SK-N-SH (cell line): ENCODE results near the gene WDFY1. TPM values are rescaled to one million over a fixed set of nuclear protein-coding genes. Genes with fewer than 3 reads are reported as not detected.

Source experiments
- CTCF ChIA-PET: fragments of 300-600, 350-600 bp; formaldehyde crosslinking; extraction: SDS; loops from one replicate; lab custom pipeline; 2021; lab: Yijun Ruan, JAX
- POLR2A ChIA-PET: fragments of 350-600 bp; sonication (Branson Sonifier 250); formaldehyde crosslinking; extraction: SDS; loops from one replicate; lab custom pipeline; 2020; ENCODE audit warnings: antibody characterized with exemption, inconsistent platforms; lab: Yijun Ruan, JAX
- DNase-seq: peaks from one replicate; pipeline ENCODE4 v3.0.0; 2012
- H2AFZ ChIP-seq: fragments of 200-600 bp; sonication (generic); 2 replicates; pipeline ENCODE4 v1.8.1; 2016; ENCODE audit warnings: antibody characterized with exemption, mild to moderate bottlenecking, low read depth
- H3F3A ChIP-seq: fragments of 200-600 bp; sonication (generic); replicated peaks from 2 replicates; pipeline ENCODE3; 2016; ENCODE audit warnings: antibody characterized with exemption, mild to moderate bottlenecking; ENCODE audit not compliant: insufficient read depth
- H3K27ac ChIP-seq, 2 experiments: fragments of 200-500 bp in 1 of 2; fragments of 200-600 bp in 1 of 2; sonication (Bioruptor generic) in 1 of 2; sonication (generic), shearing (Covaris generic) in 1 of 2; 2 replicates each; pipeline versions ENCODE4 v1.5.1 to v1.6.1; 2014 to 2016; ENCODE audit warnings: low read depth in 2 of 2, inconsistent platforms in 1 of 2, low read length in 1 of 2, mild to moderate bottlenecking in 1 of 2, mixed read lengths in 1 of 2
- H3K27me3 ChIP-seq: fragments of 200-600 bp; sonication (generic), shearing (Covaris generic); 2 replicates; pipeline ENCODE4 v1.6.1; 2016; ENCODE audit warnings: mixed run types; ENCODE audit not compliant: insufficient read depth
- H3K36me3 ChIP-seq, 2 experiments: fragments of 200-500 bp in 1 of 2; fragments of 200-600 bp in 1 of 2; sonication (Bioruptor generic) in 1 of 2; sonication (generic) in 1 of 2; replicated peaks in 1 of 2; 2 replicates each; pipeline versions ENCODE3 to v1.5.1; 2014 to 2016; ENCODE audit warnings: low read length in 1 of 2, mild to moderate bottlenecking in 1 of 2; ENCODE audit not compliant: insufficient read depth in 2 of 2, control insufficient read depth in 1 of 2
- H3K4me1 ChIP-seq, 2 experiments: fragments of 200-500 bp in 1 of 2; fragments of 200-600 bp in 1 of 2; sonication (Bioruptor generic) in 1 of 2; sonication (generic), shearing (Covaris generic) in 1 of 2; 2 replicates each; pipeline versions ENCODE4 v1.5.1 to v1.6.1; 2014 to 2016; ENCODE audit warnings: low read depth in 1 of 2, low read length in 1 of 2, mixed run types in 1 of 2; ENCODE audit not compliant: insufficient read depth in 2 of 2, control insufficient read depth in 1 of 2
- H3K4me2 ChIP-seq: fragments of 200-600 bp; sonication (generic), shearing (Covaris generic); 2 replicates; pipeline ENCODE4 v1.6.1; 2017; ENCODE audit warnings: mixed run types
- H3K4me3 ChIP-seq, 2 experiments: fragments of 200-500 bp in 1 of 2; fragments of 200-600 bp in 1 of 2; sonication (Bioruptor generic) in 1 of 2; sonication (generic), shearing (Covaris generic) in 1 of 2; 2 replicates each; pipeline versions ENCODE4 v1.5.1 to v1.8.1; 2014 to 2016; ENCODE audit warnings: low read depth in 2 of 2, inconsistent platforms in 1 of 2, low read length in 1 of 2, mild to moderate bottlenecking in 1 of 2, mixed read lengths in 1 of 2, moderate library complexity in 1 of 2
- H3K79me2 ChIP-seq: fragments of 200-600 bp; sonication (generic); 2 replicates; pipeline ENCODE4 v1.8.1; 2017; ENCODE audit warnings: mild to moderate bottlenecking; ENCODE audit not compliant: insufficient read depth
- H3K9ac ChIP-seq: fragments of 200-600 bp; sonication (generic); 2 replicates; pipeline ENCODE4 v1.6.1; 2017; ENCODE audit warnings: mixed run types
- H3K9me2 ChIP-seq: fragments of 200-600 bp; sonication (generic); 2 replicates; pipeline ENCODE4 v1.6.1; 2017; ENCODE audit warnings: mixed run types
- H3K9me3 ChIP-seq: fragments of 200-600 bp; sonication (generic); 2 replicates; pipeline ENCODE4 v1.6.1; 2017; ENCODE audit warnings: mixed run types, mild to moderate bottlenecking, moderate library complexity
- H4K20me1 ChIP-seq: fragments of 200-600 bp; sonication (generic); 2 replicates; pipeline ENCODE4 v1.6.1; 2017; ENCODE audit warnings: mild to moderate bottlenecking, mixed run types; ENCODE audit not compliant: insufficient read depth
- CHD2 ChIP-seq: fragments of 150-350 bp; IDR thresholded peaks from 2 replicates; pipeline ENCODE4 v1.6.1; 2018; ENCODE audit warnings: low read length; ENCODE audit not compliant: partially characterized antibody
- ELF1 ChIP-seq: IDR thresholded peaks from 2 replicates; pipeline ENCODE4 v1.4.0; 2012
- EP300 ChIP-seq, 2 experiments: IDR thresholded peaks; 2 replicates each; pipeline versions ENCODE4 v1.4.0 to v1.6.1; 2012; ENCODE audit warnings: borderline replicate concordance in 1 of 2, low read depth in 1 of 2, low read length in 1 of 2
- FOXM1 ChIP-seq: IDR thresholded peaks from 2 replicates; pipeline ENCODE4 v1.4.0; 2012; ENCODE audit warnings: low read depth, mild to moderate bottlenecking
- GATA2 ChIP-seq: sonication (generic); formaldehyde crosslinking; IDR thresholded peaks from 2 replicates; pipeline ENCODE4 v1.5.0; 2020; ENCODE audit warnings: mild to moderate bottlenecking, missing genetic modification reagents
- IRF3 ChIP-seq: fragments of 150-350 bp; IDR thresholded peaks from 2 replicates; pipeline ENCODE4 v1.6.1; 2016; ENCODE audit warnings: mild to moderate bottlenecking, low read depth, low read length
- JUND ChIP-seq: IDR thresholded peaks from 2 replicates; pipeline ENCODE4 v1.4.0; 2012
- MEF2A ChIP-seq: IDR thresholded peaks from 2 replicates; pipeline ENCODE4 v1.4.0; 2012; ENCODE audit warnings: low read depth, borderline replicate concordance
- MXI1 ChIP-seq: IDR thresholded peaks from 2 replicates; pipeline ENCODE4 v1.6.1; 2012; ENCODE audit warnings: mild to moderate bottlenecking, low read depth, low read length, improper control_type of control experiment
- NFIC ChIP-seq: IDR thresholded peaks from 2 replicates; pipeline ENCODE4 v1.4.0; 2012; ENCODE audit warnings: borderline replicate concordance
- NRF1 ChIP-seq: IDR thresholded peaks from 2 replicates; pipeline ENCODE4 v1.6.1; 2012; ENCODE audit warnings: low read depth, mild to moderate bottlenecking, low read length
- POLR2AphosphoS5 ChIP-seq: IDR thresholded peaks from 2 replicates; pipeline ENCODE4 v1.6.1; 2012; ENCODE audit warnings: low read depth, low read length
- RCOR1 ChIP-seq: fragments of 150-350 bp; IDR thresholded peaks from 2 replicates; pipeline ENCODE4 v1.6.1; 2017; ENCODE audit warnings: antibody characterized with exemption, low read length
- REST ChIP-seq: IDR thresholded peaks from 2 replicates; pipeline ENCODE4 v1.6.1; 2012; ENCODE audit warnings: mild to moderate bottlenecking, low read depth, low read length, moderate library complexity
- TAF1 ChIP-seq: IDR thresholded peaks from 2 replicates; pipeline ENCODE4 v1.6.1; 2012; ENCODE audit warnings: low read depth, mild to moderate bottlenecking, low read length, moderate library complexity, borderline replicate concordance
- WGBS: methylation state at CpG from one replicate; pipeline ENCODE4 v1.1.6; 2017; ENCODE audit warnings: low lambda C conversion rate; 5-methylcytosine and 5-hydroxymethylcytosine counted together
- polyA plus RNA-seq, 3 experiments: library from polyadenylated mRNA; depleted of rRNA; stranded (reverse); fragments of >200 nt; gene quantifications; 2 replicates each; pipeline ENCODE4 v1.2.3, GENCODE V29; 2012
- TF ChIP-seq, protein P1 (sequence below): IDR thresholded peaks from 2 replicates; pipeline ENCODE4 v1.4.0; 2012; ENCODE audit warnings: low read depth, borderline replicate concordance

The WDFY1 gene
- polyA plus RNA-seq, 1 of the 3 experiments (the other 2 are of a cell fraction), result 21.7 TPM

DNA sequence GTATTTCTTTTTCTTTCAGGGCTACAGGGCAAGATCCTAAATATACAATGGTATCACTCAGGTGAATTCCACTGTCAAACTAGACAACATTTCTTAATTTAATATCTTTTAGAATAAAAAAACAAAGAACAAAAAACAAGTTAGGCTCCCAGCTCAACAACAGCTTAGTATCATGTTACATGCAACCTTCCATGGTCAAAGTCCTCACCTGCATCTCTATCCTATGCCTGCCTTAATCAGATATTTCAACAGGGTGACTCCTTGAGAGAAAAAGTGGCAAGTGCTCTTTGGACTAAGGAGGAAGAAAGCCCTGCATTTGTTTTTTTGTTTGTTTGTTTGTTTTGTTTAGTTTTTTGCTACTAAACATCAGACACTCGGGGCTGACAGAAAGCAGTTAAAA, 50.2 kb downstream of the WDFY1 start (continued):
- TF ChIP-seq REST, result no peak
- TF ChIP-seq, all 33 proteins: peak for 0

DNA sequence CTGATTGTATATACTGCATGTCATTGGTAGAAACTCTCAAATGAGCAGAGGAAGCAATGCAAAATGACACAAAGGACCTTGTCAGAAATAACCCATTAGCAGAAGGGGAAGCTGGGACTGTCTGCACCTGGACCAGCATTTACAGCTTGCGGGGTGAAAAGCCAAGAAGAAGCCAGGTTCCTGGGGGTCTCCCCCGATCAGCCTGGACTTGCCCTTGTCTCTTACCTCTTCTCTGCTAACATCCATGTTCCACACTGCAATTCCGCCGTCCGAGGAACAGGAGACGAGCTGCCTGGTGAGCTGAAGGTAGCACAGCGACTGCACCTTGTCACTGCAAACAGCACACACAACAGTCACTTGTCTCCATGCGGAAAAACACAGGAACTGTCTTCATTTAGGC, 51.1 kb downstream of the WDFY1 start:
- WGBS, result 96% methylated on average over 8 of the region's 8 CpGs
- peaks cover 34 to 52% of the 10 kb centered on the region in 2 experiments for H3K36me3 ChIP-seq

More for the DNA sequence above, 51.1 kb downstream of the WDFY1 start:
- Histone ChIP-seq H3K4me1 (no peaks in the 10 kb centered on the region), H3K9me3 (no peaks in the 10 kb centered on the region), H3K27ac (no peak overlapping the region), H3F3A (peaks cover 21% of the 10 kb centered on the region), H3K27me3 (no peaks in the 10 kb centered on the region), H3K9ac (no peak overlapping the region), H2AFZ (no peak overlapping the region), H3K9me2 (no peaks in the 10 kb centered on the region), H3K4me2 (no peak overlapping the region), H4K20me1 (no peaks in the 10 kb centered on the region), H3K79me2 (no peaks in the 10 kb centered on the region), H3K4me3 (no peak overlapping the region)
- DNase-seq, result no peak
- POLR2A ChIA-PET, result no interaction called here
- TF ChIP-seq NFIC (no peak), ELF1 (no peak), MEF2A (no peak), POLR2AphosphoS5 (no peak), FOXM1 (no peak), NRF1 (no peak), GATA2 (CRISPR knock-in tag) (no peak), JUND (no peak), EP300 (IDR thresholded peaks at IDR 0.05; ENCODE audit: borderline replicate concordance in 1 of 2, low read depth in 1 of 2, low read length in 1 of 2) (no peak), TAF1 (no peak), IRF3 (no peak), MXI1 (no peak), CHD2 (no peak), RCOR1 (no peak)
- TF ChIP-seq, protein P1, sequence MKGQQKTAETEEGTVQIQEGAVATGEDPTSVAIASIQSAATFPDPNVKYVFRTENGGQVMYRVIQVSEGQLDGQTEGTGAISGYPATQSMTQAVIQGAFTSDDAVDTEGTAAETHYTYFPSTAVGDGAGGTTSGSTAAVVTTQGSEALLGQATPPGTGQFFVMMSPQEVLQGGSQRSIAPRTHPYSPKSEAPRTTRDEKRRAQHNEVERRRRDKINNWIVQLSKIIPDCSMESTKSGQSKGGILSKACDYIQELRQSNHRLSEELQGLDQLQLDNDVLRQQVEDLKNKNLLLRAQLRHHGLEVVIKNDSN, result no peak
- CTCF ChIA-PET, result no interaction called here
